IPS-NIHi11 (cell line): Measurements from ENCODE around the gene ROR2.

ENCODE experiments used
- DNase-seq: peaks from one replicate; pipeline ENCODE4 v3.0.0; 2012; ENCODE audit warnings: mixed read lengths, low spot score

Gene ROR2

GRCh38 chr9:91948597-91949391 lies 1.2 kb downstream of the ROR2 start:
- DNase-seq: peak; percentile 73

GRCh38 chr9:91948101-91948596 lies 1.9 kb downstream of the ROR2 start:
- no peak for DNase-seq

DNA sequence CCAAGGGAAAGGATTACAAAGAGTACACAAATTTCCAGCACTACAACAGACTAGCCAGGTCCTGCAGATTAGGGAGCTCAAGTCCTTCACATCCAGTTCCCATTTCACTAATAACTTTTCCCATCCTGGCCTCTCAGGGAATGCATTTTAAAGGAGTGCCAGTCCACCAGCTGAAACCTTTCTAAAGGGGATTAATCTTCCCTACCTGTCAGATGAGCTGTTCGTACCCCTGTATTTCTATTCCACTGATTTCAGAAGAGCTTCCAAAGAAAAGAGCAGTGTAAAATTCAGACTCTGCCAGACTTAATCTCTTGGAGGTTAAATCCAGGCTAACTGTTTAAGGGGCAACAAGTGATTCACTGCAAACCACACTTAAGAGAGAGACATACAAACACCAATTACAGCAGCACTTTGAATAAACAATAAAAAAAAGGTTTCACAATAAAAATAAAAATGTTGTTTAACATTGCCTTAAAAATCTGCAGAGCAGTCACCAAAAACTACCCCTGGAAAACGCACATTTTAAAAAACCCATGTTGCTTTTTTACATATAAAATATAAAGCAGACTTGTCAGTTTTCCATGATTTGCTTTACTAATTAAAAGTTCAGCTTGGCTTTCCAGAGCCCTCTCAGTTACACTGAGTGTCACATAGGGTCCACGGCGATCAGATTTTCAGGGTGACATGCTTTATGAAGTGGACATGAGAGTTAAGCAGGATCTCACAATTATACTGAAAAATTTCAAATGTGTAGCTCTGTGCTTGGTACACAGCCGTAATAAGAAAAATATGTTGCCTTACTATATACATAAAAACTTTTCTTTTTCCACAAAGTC lies 3.2 kb downstream of the ROR2 start:
- no peak for DNase-seq

DNA sequence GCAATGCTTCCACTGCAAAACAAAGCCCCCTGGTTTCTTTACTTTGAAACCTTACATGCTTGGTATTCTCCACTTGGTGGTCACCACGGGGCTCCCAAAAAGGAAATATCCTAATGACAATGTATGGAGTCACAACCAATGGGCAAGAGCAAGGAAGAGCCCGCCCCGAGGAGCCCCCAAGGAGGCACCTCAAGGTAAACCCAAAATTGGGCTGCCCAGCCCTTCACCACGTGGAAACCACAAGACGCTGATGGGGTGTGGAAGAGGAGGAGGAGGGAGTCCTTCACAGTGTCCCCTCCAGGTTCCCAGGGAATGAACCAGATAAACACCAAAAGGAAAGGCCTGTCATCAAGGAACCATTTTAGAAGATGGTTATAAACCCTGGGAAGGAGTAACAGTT lies 3.8 kb downstream of the ROR2 start:
- DNase-seq: no peak

DNA sequence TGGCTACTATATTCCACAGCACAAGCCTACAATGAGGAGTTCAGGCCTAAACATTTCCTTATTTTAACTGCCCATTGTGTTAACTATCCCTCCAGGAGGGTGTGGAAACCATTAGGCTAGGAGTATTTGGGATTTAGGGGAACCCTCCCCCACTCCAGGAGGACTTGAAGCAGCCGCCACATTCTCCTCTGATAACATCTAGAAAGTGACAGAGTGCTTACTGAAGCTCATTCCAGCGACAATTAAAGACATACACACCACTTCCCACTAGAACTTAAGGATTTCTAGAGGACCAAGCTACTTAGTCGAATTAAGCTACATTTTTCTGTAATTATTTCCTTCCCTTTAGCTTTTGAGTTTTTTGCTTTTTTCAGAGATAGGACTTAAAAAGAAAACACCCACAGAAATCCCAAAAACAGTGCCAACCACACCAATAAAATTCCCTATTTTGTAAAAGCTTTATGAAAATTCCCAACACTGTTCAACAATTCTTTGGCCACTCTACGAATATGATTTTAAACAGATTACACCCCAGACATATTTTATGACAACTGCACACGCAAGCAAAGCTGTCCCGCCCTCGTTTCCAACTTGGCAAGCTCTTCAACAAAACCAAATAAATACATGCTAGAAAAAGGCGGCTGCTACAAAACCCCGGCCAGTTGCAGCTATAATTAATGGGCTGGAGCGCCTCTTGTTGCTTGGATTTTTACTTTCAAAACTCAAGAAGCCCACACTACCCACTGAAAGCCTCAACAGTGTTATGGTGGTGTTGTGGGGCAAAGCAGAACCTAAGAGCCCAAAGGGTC lies 4.5 kb downstream of the ROR2 start:
- no peak for DNase-seq

DNA sequence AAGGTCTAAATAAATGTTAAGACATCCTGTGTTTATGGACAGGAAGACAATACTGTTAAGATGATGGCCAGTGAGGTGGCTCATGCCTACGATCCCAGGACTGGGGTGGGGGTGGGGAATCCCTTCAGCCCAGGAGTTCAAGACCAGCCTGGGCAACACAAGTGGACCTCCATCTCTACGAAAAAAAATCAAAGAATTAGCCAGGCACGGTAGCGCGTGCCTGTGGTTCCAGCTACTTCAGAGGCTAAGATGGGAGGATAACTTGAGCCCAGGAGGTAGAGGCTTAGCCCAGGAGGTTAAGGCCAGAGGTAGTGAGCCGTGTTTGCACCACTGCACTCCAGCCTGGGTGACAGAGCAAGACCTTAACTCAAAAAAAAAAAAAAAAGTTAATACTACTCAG lies 5.3 kb downstream of the ROR2 start:
- no peak for DNase-seq

DNA sequence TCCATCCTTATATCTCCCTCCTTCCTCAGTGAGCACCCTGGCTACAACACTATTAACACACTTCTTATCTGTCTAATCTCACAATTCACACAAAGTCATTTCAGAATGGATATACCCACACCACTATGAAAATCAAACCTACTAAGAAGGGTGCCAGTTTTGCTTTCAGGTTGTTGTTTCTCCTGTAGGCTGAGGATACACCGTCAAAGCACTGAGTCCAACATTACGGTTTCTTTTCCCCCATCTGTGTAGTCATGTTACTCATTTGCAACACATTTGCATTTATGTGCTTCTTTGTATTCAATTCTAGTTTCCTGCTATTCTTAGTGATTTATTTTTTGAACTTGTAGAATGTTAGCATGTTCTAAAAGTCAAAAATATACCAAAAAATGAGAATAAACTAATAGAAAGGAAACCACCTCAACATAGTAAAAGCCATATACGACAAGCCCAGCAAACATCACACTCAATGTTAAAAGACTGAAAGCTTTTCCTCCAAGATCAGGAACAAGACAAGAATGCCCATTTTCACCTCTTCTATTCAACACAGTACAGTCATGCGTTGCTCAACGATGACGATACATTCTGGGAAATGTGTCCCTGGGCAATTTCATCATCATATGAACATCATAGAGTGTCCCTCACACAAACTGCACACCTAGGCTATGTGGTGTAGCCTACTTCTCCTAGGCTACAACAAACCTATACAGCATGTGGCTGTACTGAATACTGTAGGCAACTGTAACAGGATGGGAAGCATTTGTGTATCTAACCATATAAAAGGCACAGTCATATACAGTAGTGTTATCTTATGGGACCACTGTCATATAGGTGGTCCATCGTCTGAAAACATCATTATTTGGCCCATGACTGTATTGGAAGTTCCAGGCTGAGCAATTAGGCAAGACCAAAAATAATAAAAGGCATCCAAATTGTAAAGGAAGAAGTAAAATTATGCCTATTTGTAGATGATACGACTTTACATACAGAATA lies 6.3 kb downstream of the ROR2 start:
- no peak for DNase-seq

GRCh38 chr9:91942201-91942600 lies 7.8 kb downstream of the ROR2 start:
- DNase-seq: no peak

DNA sequence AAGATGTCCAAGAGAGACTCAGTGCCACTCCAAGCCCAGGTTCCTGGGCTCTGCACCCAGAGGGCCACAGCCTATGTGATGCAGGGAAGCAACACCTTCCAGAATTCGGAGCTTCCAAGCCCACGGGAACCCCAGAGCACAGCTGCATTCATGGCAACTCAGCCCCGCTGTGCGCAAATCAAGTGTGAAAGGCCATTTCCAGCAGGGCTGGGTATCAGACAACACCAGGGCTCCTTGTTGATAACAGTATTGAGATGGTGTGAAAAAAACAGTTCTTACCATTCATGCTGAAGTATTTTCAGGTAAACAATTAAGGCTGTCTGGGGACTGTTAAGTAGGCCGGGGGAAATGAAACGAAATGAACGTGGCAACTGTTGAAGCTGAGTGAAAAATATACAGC lies 10.1 kb downstream of the ROR2 start:
- DNase-seq: no peak

DNA sequence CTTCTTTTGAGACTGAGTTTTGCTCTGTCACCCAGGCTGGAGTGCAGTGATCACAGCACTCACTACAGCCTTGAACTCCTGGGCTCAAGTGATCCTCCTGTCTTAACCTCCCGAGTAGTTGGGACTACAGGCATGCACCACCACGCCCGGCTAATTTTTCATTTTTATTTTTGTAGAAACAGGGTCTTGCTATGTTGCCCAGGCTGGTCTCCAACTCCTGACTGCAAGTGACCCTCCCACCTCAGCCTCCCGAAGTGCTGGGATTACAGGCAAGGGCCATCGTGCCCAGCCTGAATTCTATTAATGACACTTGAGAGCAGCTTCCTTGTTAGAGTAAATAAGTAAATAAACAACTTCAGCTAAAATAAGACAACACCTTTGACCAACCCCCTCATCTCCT lies 12.3 kb downstream of the ROR2 start:
- DNase-seq: no peak

DNA sequence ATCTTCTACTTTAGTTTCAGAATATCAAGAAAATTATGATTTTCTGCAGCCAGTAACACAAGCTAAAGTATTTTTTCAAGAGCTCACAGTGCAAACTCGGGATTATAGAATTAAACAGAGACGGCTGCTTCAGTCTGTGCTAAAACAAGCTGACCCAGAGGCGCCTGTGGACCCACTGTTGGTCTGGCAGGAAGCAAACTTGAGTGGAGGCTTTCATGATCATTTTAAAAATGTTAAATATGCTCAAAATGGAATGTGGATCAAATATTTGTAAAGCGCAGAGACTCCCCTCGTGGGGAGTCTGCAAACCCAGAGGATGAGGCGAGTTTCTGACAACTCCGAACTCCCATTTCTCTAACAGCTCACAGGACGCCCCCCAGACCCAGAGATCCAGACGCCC lies 13.0 kb downstream of the ROR2 start:
- DNase-seq: no peak

GRCh38 chr9:91935805-91936514 lies 14.1 kb downstream of the ROR2 start:
- no peak for DNase-seq

DNA sequence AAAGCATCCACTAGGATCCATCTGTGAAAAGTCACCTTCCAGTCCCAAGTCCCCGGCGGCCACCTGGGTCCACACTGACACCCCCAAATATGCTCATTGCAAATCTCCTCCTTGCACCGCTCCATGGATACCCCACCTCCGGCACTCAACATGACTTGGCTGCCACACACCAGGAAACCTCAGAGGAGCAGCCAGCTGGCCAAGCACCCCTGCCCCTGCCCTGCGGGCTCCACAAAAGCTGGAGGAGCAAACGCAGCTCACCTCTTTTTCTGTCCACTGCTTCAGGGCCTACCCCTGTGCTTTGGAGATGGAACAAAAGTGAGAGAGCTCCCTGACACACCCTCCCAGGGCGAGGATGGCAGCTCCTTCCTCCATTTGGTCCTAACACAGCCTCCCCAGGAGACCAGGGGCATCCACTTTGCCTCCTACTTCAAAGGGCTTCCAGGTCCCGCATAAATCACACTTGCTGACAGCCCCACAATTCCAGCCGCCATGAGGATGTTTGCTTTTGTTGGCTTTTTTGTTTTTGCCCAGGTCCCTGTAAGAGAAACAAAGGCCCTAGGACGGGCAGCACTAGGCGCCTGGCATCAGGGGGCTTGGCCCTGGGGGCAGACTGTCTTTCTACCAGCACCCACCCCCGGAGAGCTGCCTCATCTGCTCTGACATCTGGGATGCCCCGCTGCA lies 14.8 kb downstream of the ROR2 start:
- no peak for DNase-seq

- DNase-seq: no peak
Observed at GRCh38 chr9:91934654-91935053, 15.4 kb downstream of the ROR2 start.

DNA sequence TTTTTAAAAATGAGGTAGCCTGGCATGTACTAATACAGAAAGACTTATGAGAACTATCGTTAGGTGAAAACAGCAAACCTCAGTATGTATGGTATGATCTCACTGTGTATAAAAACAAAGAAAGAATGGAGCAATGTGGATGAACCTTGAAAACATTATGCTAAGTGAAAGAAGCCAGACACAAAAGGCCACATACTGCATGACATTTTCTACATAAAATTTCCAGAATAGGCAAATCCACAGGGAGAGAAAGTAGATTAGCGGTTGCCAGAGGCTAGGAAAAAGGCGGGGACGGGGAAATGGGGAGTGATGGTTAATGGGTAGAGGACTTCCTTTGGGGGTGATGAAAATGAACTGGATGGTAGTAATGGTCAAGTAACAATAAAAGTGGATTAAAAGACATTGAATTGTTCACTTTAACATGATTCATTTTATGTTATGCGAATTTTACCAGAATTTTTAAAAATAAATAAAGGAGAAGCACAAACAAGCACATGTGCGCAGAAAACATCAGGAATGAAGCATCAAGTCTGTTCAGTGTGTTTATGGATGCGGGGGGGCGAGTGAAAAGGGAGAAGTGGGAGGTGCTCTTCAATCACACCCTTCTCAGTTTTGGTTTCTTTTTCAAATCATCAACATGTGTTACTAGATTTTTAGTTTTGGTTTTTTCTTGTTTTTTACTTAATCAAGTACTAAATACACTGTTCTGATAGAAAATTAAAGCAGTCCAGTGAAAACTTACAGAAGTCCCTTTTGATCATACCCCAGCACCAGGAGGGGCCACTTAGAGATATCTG lies 16.3 kb downstream of the ROR2 start:
- no peak for DNase-seq

DNA sequence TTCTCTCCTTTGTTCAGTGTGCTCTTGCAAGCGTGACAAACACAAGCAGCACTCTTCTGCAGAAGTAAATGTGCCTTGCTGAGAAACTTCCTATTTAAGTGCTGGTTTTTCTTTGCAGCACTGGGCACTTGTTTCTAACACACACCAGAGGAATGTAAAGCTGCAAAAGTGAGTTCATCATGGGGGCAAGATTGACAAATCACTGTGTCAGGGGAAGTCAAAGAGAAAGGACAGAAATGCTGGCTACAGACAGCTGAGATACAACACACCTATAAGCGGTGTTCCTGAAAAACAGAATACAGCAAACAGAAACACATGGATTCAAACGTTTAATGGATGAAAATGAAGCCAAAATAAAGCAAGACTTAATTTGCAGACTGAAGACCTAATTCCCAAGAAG lies 19.6 kb downstream of the ROR2 start:
- no peak for DNase-seq

- DNase-seq: no peak
Observed at GRCh38 chr9:91929331-91929730, 20.7 kb downstream of the ROR2 start.

- DNase-seq: no peak
Observed at GRCh38 chr9:91927922-91928510, 22.0 kb downstream of the ROR2 start.

DNA sequence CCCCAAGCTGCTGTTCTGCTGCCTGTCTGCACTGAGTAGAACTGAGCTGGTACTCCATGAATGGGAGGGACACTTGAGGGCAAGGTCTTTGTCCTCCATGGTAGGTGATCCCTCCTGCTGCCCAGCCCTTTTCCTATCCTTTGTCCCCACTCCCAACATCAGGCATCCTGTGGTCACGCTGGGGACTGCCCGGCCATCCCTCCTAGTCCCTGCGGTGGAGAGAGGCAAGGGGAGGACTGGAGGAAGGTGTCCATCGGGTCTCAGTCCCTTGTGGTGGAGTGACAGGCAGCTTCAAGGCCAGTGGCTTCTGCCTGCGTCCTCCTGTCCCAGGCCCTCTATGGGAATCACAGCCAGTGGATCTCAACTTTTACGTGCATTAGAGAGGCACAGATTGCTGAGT lies 25.9 kb downstream of the ROR2 start:
- DNase-seq: no peak
